Measurements from ENCODE around the gene MFSD6.
"Not testable (repeated sequence)": the region's sequence is repeated elsewhere in the genome, so short reads cannot be mapped to it uniquely, and the experiment has no call there.

MFSD6 gene

GRCh38 chr2:190467575-190468083 is 59.5 kb downstream of the MFSD6 start:
- DNase-seq = no peak

- not testable (repeated sequence) for DNase-seq
Observed at GRCh38 chr2:190468354-190468753, 60.2 kb downstream of the MFSD6 start.

GRCh38 chr2:190468814-190469569 is 60.8 kb downstream of the MFSD6 start:
- no peak for DNase-seq

GRCh38 chr2:190469771-190470170 is 61.6 kb downstream of the MFSD6 start:
- no peak for DNase-seq

- no peak for DNase-seq
Observed at GRCh38 chr2:190470256-190470826, 62.2 kb downstream of the MFSD6 start.

- no peak for DNase-seq
Observed at GRCh38 chr2:190477661-190478454, 69.7 kb downstream of the MFSD6 start.

GRCh38 chr2:190478572-190479195 is 70.5 kb downstream of the MFSD6 start:
- DNase-seq = no peak

- DNase-seq = no peak
Observed at GRCh38 chr2:190481339-190481738, 73.2 kb downstream of the MFSD6 start.

GRCh38 chr2:190482451-190482850 is 74.3 kb downstream of the MFSD6 start:
- DNase-seq = no peak

- no peak for DNase-seq
Observed at GRCh38 chr2:190486037-190486623, 78.0 kb downstream of the MFSD6 start.

GRCh38 chr2:190488516-190489233 is 80.5 kb downstream of the MFSD6 start:
- no peak for DNase-seq

- DNase-seq = no peak
Observed at GRCh38 chr2:190489475-190489874, 81.3 kb downstream of the MFSD6 start.

- no peak for DNase-seq
Observed at GRCh38 chr2:190490502-190490901, 82.3 kb downstream of the MFSD6 start.

GRCh38 chr2:190493095-190493494 is 84.9 kb downstream of the MFSD6 start:
- no peak for DNase-seq

GRCh38 chr2:190494600-190495227 is 86.6 kb downstream of the MFSD6 start:
- not testable (repeated sequence) for DNase-seq

- DNase-seq = no peak
Observed at GRCh38 chr2:190497428-190497827, 89.3 kb downstream of the MFSD6 start.

- no peak for DNase-seq
Observed at GRCh38 chr2:190499273-190499672, 91.1 kb downstream of the MFSD6 start.

- no peak for DNase-seq
Observed at GRCh38 chr2:190500054-190500502, 91.9 kb downstream of the MFSD6 start.

- no peak for DNase-seq
Observed at GRCh38 chr2:190501231-190501630, 93.1 kb downstream of the MFSD6 start.

- no peak for DNase-seq
Observed at GRCh38 chr2:190501702-190502407, 93.7 kb downstream of the MFSD6 start.

GRCh38 chr2:190503088-190503487 is 94.9 kb downstream of the MFSD6 start:
- DNase-seq = no peak

All from activated gamma-delta T cell (primary cell).